ENCODE results near the gene ATP2C2.

DNA sequence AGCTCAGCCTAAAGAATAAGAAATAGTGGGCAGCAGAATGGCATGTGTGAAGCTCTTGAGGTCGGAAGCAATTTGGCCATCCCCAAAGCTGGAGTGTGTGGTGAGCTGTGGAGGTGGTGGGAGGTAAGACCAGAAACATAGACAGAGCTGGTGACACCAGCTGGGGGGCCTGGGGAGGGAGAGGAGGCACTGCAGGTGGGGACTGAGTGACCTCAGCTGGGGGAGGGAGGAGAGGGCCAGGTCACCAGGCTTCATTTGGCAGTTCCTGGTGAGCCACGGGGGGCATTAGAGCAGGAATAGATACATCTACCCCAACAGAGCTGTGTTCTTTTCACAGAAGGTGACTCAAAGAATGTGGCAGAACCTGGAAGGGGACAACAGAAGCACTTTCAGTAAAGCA is 41.8 kb upstream of the ATP2C2 start:
- TF ChIP-seq POLR2AphosphoS5 (IDR thresholded peaks at IDR 0.05; ENCODE audit: low read depth, low read length) (no peak), SIN3A (IDR thresholded peaks at IDR 0.05; ENCODE audit: borderline replicate concordance, insufficient read depth, low read length) (no peak)

Data from PFSK-1 (cell line).